NOMO-1 treated with dmso at 0.1 percent for 144 hours (cell line): ENCODE data around the gene SERPINE1.
"Not testable (repeated sequence)": the region's sequence is repeated elsewhere in the genome, so short reads cannot be mapped to it uniquely, and the experiment has no call there.

Experiments used
- DNase-seq: peaks from one replicate; lab custom pipeline; 2025; ENCODE audit not compliant: unreplicated experiment; lab: John Stamatoyannopoulos, UW

SERPINE1 gene

GRCh38 chr7:101126651-101127459, at the start of gene SERPINE1:
Gene SERPINE1 (plus strand): TSS chr7:101127104. CDS start chr7:101128394, 1,290 bp downstream.
- DNase-seq, result no peak

GRCh38 chr7:101077303-101078086, 49.4 kb upstream of the SERPINE1 start:
- DNase-seq, result peak; percentile 93

GRCh38 chr7:101081432-101081831, 45.5 kb upstream of the SERPINE1 start:
- DNase-seq, result no peak

GRCh38 chr7:101084865-101085161, 42.1 kb upstream of the SERPINE1 start:
- DNase-seq, result no peak

GRCh38 chr7:101085162-101085964, 41.5 kb upstream of the SERPINE1 start, which contains the start of gene TRIM56:
Gene TRIM56 (plus strand): TSS chr7:101085481. CDS start chr7:101087313, 1,832 bp downstream.
- peak; percentile 91 for DNase-seq

- no peak for DNase-seq
Observed at GRCh38 chr7:101087334-101088068, 39.4 kb upstream of the SERPINE1 start.

- DNase-seq, result no peak
Observed at GRCh38 chr7:101088069-101088425, 38.9 kb upstream of the SERPINE1 start.

GRCh38 chr7:101088858-101089529, 37.9 kb upstream of the SERPINE1 start:
- DNase-seq, result no peak

GRCh38 chr7:101089876-101090275, 37.0 kb upstream of the SERPINE1 start:
- DNase-seq, result no peak

GRCh38 chr7:101092266-101092905, 34.5 kb upstream of the SERPINE1 start:
- DNase-seq, result not testable (repeated sequence)

GRCh38 chr7:101093906-101094305, 33.0 kb upstream of the SERPINE1 start:
- no peak for DNase-seq

- no peak for DNase-seq
Observed at GRCh38 chr7:101094376-101094775, 32.5 kb upstream of the SERPINE1 start.

- no peak for DNase-seq
Observed at GRCh38 chr7:101094791-101095375, 32.0 kb upstream of the SERPINE1 start.

- no peak for DNase-seq
Observed at GRCh38 chr7:101096331-101096956, 30.5 kb upstream of the SERPINE1 start.

GRCh38 chr7:101096957-101097347, 30.0 kb upstream of the SERPINE1 start:
- DNase-seq, result no peak

- DNase-seq, result no peak
Observed at GRCh38 chr7:101097561-101097960, 29.3 kb upstream of the SERPINE1 start.

- DNase-seq, result peak; percentile 85
Observed at GRCh38 chr7:101099969-101100781, 26.7 kb upstream of the SERPINE1 start.
